Measurements from ENCODE around the gene ZMYM3. TPM values are rescaled to one million over a fixed set of nuclear protein-coding genes. Genes with fewer than 3 reads are reported as not detected.

ZMYM3 gene
- total and polyA plus RNA-seq, 7 experiments from 2014 or later: 6.7 to 34.1 (median 21.5) TPM

Other genes with a start within 250 kb of the ZMYM3 start
- 10 to 100 TPM; 19.0 to 41.6 (median 37.3) TPM for gene SNX12, start 185.8 kb downstream of the ZMYM3 start, total RNA-seq
- gene SNX12, start 185.8 kb downstream of the ZMYM3 start, polyA plus RNA-seq: 1 to 10 TPM; 3.1 to 3.4 TPM
- gene FOXO4, start 158.3 kb downstream of the ZMYM3 start, total RNA-seq: 10 to 100 TPM; 11.9 to 40.6 (median 30.0) TPM
- gene FOXO4, start 158.3 kb downstream of the ZMYM3 start, polyA plus RNA-seq: 1 to 10 TPM; 1.2 to 2.3 TPM
- gene CXorf65, start 147.4 kb downstream of the ZMYM3 start, total RNA-seq: 10 to 100 TPM; 26.5 to 83.4 (median 57.8) TPM
- 1 to 10 TPM in 1 of 2 donors, under 1 TPM in 1; 0.31 to 4.3 TPM for gene CXorf65, start 147.4 kb downstream of the ZMYM3 start, polyA plus RNA-seq
- gene IL2RG, start 142.6 kb downstream of the ZMYM3 start, total RNA-seq: 100 to 1,000 TPM; 228 to 671 (median 329) TPM
- 1,000 to 10,000 TPM in 1 of 2 donors, 100 to 1,000 TPM in 1; 933 to 1,015 TPM for gene IL2RG, start 142.6 kb downstream of the ZMYM3 start, polyA plus RNA-seq
- 100 to 1,000 TPM in 1 of 5 experiments, 10 to 100 TPM in 4; 71.1 to 104 (median 77.4) TPM for gene MED12, start 135.5 kb downstream of the ZMYM3 start, total RNA-seq
- 10 to 100 TPM; 12.5 to 22.2 TPM for gene MED12, start 135.5 kb downstream of the ZMYM3 start, polyA plus RNA-seq
- 1 to 10 TPM; 2.3 to 4.6 (median 3.0) TPM for gene NLGN3, start 109.3 kb downstream of the ZMYM3 start, total RNA-seq
- gene NLGN3, start 109.3 kb downstream of the ZMYM3 start, polyA plus RNA-seq: under 1 TPM; 0.09 to 0.24 TPM
- not detected for gene GJB1, start 30.9 kb downstream of the ZMYM3 start, total RNA-seq
- gene GJB1, start 30.9 kb downstream of the ZMYM3 start, polyA plus RNA-seq: not detected
- gene NONO, start 29.5 kb upstream of the ZMYM3 start, total RNA-seq: 100 to 1,000 TPM; 334 to 488 (median 371) TPM
- 100 to 1,000 TPM; 184 to 220 TPM for gene NONO, start 29.5 kb upstream of the ZMYM3 start, polyA plus RNA-seq
- 1 to 10 TPM; 2.4 to 6.0 (median 4.6) TPM for gene ITGB1BP2, start 47.6 kb upstream of the ZMYM3 start, total RNA-seq
- gene ITGB1BP2, start 47.6 kb upstream of the ZMYM3 start, polyA plus RNA-seq: not detected
- gene TAF1, start 112.2 kb upstream of the ZMYM3 start, total RNA-seq: 10 to 100 TPM; 55.4 to 86.7 (median 76.1) TPM
- 10 to 100 TPM in 1 of 2 donors, 1 to 10 TPM in 1; 7.1 to 11.3 TPM for gene TAF1, start 112.2 kb upstream of the ZMYM3 start, polyA plus RNA-seq

Data from naive thymus-derived CD4-positive, alpha-beta T cell (primary cell).